IMR-90 (cell line): ENCODE results near the gene NDUFB2.

Experiments used
- BHLHE40 ChIP-seq: fragments of 150-350 bp; IDR thresholded peaks from 2 replicates; pipeline ENCODE4 v1.6.1; 2016; ENCODE audit warnings: mild to moderate bottlenecking, low read depth, low read length
- CEBPB ChIP-seq: IDR thresholded peaks from 2 replicates; pipeline ENCODE4 v1.6.1; 2012; ENCODE audit warnings: low read depth, low read length, improper control_type of control experiment
- CTCF ChIP-seq: conservative IDR thresholded peaks from 2 replicates; pipeline ENCODE4 v1.5.1; 2012; ENCODE audit warnings: mild to moderate bottlenecking, low read depth, low read length, improper control_type of control experiment
- ELK1 ChIP-seq: fragments of 150-350 bp; IDR thresholded peaks from 2 replicates; pipeline ENCODE4 v1.6.1; 2016; ENCODE audit warnings: low read depth, mild to moderate bottlenecking, low read length, moderate library complexity, borderline replicate concordance
- MAZ ChIP-seq: IDR thresholded peaks from 2 replicates; pipeline ENCODE4 v1.6.1; 2012; ENCODE audit warnings: low read depth, mild to moderate bottlenecking, low read length, improper control_type of control experiment, moderate library complexity, borderline replicate concordance
- MXI1 ChIP-seq: IDR thresholded peaks from 2 replicates; pipeline ENCODE4 v1.6.1; 2012; ENCODE audit warnings: low read depth, mild to moderate bottlenecking, low read length, moderate library complexity, borderline replicate concordance
- POLR2A ChIP-seq: IDR thresholded peaks from 2 replicates; pipeline ENCODE4 v1.6.1; 2012; ENCODE audit warnings: mild to moderate bottlenecking, low read depth, low read length
- RAD21 ChIP-seq: IDR thresholded peaks from 2 replicates; pipeline ENCODE4 v1.6.1; 2012; ENCODE audit warnings: low read length, improper control_type of control experiment
- SMC3 ChIP-seq: fragments of 150-350 bp; IDR thresholded peaks from 2 replicates; pipeline ENCODE4 v1.6.1; 2016; ENCODE audit warnings: low read depth, mild to moderate bottlenecking, antibody characterized with exemption, low read length, moderate library complexity
- USF2 ChIP-seq: fragments of 150-350 bp; IDR thresholded peaks from 2 replicates; pipeline ENCODE4 v1.6.1; 2017; ENCODE audit warnings: mild to moderate bottlenecking, antibody characterized with exemption, low read length, low read depth

GRCh38 chr7:140704205-140704604 lies 7.7 kb downstream of the NDUFB2 start:
- TF ChIP-seq MXI1 (no peak), CTCF (no peak), MAZ (no peak), USF2 (no peak), POLR2A (no peak), RAD21 (no peak), CEBPB (no peak), ELK1 (no peak), BHLHE40 (no peak), SMC3 (no peak)
